ENCODE results near the gene ARHGAP26. TPM values are rescaled to one million over a fixed set of nuclear protein-coding genes. Genes with fewer than 3 reads are reported as not detected.
A peak's percentile ranks its signal among the peaks of the same experiment; 100 is the strongest.

Gene ARHGAP26
- total and polyA plus RNA-seq, 12 donors = 7.5 to 45.8 (median 37.2) TPM

DNA sequence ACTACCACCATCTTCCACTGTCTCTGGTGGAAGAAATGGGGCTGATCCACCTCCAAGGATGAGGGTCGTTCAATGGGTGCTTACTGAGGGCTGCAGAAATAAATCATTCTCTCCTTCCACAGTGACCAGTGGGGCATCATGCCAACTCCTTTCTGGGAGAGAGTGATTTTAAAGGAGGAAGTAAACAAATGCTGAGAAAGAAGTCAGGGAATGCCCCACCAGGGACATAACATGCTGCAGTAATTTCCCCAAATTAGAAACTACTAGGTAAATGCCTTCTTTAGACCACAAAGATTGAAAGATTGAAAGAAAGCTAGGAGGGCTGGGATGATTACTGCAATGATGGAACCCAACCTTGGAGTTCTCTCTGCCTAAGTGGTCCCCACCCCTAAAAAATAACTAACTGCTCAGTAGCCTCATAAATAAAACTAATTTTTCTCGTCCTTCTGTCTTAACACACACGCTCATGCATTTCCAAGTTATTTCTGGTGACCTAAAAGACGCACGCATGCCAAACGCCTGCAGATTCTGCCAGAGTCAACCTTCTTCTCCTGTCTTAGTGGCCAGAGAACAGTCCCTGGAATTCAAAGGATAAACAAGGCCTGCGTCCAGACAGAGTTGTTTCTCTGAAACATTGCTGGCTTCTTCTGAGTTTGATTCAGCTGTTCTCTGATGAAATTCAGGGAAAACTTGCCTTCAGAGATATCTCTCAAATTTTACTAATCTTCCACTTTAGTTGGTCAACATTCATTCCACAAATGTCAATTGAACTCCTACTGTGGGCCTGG is 383.3 kb downstream of the ARHGAP26 start:
- TF ChIP-seq, protein P1, sequence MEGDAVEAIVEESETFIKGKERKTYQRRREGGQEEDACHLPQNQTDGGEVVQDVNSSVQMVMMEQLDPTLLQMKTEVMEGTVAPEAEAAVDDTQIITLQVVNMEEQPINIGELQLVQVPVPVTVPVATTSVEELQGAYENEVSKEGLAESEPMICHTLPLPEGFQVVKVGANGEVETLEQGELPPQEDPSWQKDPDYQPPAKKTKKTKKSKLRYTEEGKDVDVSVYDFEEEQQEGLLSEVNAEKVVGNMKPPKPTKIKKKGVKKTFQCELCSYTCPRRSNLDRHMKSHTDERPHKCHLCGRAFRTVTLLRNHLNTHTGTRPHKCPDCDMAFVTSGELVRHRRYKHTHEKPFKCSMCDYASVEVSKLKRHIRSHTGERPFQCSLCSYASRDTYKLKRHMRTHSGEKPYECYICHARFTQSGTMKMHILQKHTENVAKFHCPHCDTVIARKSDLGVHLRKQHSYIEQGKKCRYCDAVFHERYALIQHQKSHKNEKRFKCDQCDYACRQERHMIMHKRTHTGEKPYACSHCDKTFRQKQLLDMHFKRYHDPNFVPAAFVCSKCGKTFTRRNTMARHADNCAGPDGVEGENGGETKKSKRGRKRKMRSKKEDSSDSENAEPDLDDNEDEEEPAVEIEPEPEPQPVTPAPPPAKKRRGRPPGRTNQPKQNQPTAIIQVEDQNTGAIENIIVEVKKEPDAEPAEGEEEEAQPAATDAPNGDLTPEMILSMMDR (IDR thresholded peaks at IDR 0.05) = no peak
- intact Hi-C loops (cut with DNase I) = no loop called here
- peaks cover 7 to 45% (median 37%) of the 10 kb centered on the region in 9 donors for H3K4me1 ChIP-seq

DNA sequence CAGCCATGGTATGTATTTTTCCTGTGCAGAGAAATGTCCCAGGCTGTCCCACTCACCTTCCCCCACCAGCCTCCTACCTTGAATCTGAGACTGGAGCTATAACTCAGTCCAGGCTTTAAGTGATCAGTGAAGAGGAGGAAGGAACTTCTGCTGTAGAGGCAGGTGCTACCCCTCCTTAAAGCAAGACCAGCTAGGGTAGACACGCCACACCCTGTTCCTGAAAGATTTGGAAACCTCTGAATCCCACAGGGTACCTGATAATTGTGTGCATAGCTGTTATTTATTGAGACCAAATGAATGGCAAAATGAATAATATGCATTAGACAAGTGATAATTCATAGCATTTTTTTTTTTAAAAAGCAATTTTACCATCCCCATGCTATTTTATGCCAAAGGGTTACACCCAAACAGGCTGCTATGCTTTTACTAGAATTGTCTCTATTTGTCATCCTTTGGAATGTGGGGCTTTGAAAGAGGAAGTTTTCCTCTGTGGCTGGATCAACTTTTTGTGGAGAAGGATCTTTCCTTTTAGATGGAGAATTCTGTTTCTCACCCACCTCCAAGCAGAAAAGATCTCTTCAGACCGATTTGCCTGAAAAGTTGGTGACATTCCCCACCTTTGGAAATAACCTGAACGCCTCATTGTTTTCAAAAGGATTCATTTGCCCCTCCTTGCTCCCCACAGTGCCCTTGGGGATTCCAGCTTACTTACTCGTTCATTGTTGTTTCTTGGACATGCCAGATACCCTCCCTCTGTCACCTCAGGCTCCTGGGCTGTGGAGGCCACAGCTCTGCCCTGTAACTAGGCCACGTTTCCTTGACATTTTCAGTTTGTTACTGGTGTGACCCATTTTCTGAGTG is 384.6 kb downstream of the ARHGAP26 start:
- Histone ChIP-seq H3K27me3 (no peaks in the 10 kb centered on the region), H3K9me3 (no peaks in the 10 kb centered on the region), H3K27ac (peak overlapping the region in 9 of 10 donors; percentile 43 to 73 (median 53)), H3K4me3 (no peak overlapping the region), H3K36me3 (peaks cover 0 to 27% (median 7%) of the 10 kb centered on the region in 9 donors), H3K4me1 (peaks cover 7 to 45% (median 37%) of the 10 kb centered on the region in 9 donors)
- intact Hi-C loops (cut with DNase I) = no loop called here
- no peak for DNase-seq
- WGBS, 2 donors = 68 to 80% methylated on average over 5 of the region's 5 CpGs
- ATAC-seq = peak in 1 of 8 donors; percentile 16
- TF ChIP-seq, protein P1 (IDR thresholded peaks at IDR 0.05) = no peak

More for the DNA sequence above, 383.3 kb downstream of the ARHGAP26 start:
- DNase-seq = peak; percentile 46 to 79
- no peaks in the 10 kb centered on the region for H3K27me3 ChIP-seq
- 59 to 63% methylated on average over 7 of the region's 7 CpGs for WGBS, 2 donors
- H3K9me3 ChIP-seq = no peaks in the 10 kb centered on the region
- H3K27ac ChIP-seq = peak overlapping the region in 8 of 10 donors; percentile 1 to 73 (median 54)
- H3K36me3 ChIP-seq = peaks cover 0 to 37% (median 7%) of the 10 kb centered on the region in 9 donors
- no peak overlapping the region for H3K4me3 ChIP-seq
- ATAC-seq = peak; percentile 73 to 89 (median 84)

DNA sequence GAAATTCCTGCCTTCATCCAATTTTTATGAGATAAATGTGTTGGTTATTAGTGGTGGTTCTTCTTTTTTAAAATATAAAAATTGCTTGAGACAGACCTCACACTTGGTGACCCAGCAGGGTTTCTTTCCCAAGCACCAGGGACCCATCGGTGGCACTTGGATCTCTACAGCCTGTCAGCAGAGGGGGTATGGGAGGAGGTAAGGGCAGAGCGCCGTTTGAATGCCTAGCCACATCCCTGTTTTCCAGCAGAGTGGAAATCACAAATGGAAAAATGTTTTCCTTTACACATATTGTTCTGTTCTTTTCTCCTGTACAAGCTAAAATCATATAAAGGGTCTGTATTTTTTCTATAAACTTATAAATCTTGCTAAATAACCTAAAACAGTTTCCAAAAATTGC is 385.3 kb downstream of the ARHGAP26 start:
- peaks cover 7 to 45% (median 37%) of the 10 kb centered on the region in 9 donors for H3K4me1 ChIP-seq
- H3K27ac ChIP-seq = peak overlapping the region in 8 of 10 donors; percentile 40 to 73 (median 51)
- intact Hi-C loops (cut with DNase I) = no loop called here
- peaks cover 0 to 20% (median under 1%) of the 10 kb centered on the region in 9 donors for H3K36me3 ChIP-seq
- WGBS, 2 donors = 56 to 60% methylated on average over 3 of the region's 3 CpGs
- no peak overlapping the region for H3K4me3 ChIP-seq
- ATAC-seq (no peak), DNase-seq (no peak)
- no peaks in the 10 kb centered on the region for H3K27me3 ChIP-seq
- H3K9me3 ChIP-seq = no peaks in the 10 kb centered on the region
- TF ChIP-seq, protein P1 (IDR thresholded peaks at IDR 0.05) = peak in 5 of 9 donors; percentile 6 to 35 (median 25)

DNA sequence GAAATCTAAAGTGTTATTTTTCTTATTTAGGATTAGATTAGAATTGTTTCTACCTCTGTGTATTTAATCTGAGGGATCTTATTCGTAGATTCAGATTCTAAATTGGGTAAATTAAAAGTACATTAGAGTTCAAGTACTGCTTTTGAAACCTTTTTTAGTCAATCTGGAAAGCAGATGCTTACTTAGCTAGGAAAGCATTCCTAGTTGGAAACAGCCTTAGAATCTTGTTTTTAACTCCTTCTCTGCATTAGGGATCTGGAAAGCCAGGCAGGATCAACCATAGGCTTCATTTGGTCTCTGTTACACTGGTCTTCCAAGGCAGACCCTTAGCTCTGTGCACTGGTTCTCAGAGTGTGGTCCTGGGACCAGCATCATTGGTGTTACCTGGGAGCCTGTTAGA is 385.9 kb downstream of the ARHGAP26 start:
- Histone ChIP-seq H3K9me3 (no peaks in the 10 kb centered on the region), H3K4me3 (no peak overlapping the region), H3K27me3 (no peaks in the 10 kb centered on the region), H3K27ac (peak overlapping the region in 3 of 10 donors; percentile 45 to 72 (median 65)), H3K4me1 (peaks cover 7 to 45% (median 38%) of the 10 kb centered on the region in 9 donors), H3K36me3 (peaks cover 0 to 15% (median 0%) of the 10 kb centered on the region in 9 donors)
- DNase-seq (no peak), ATAC-seq (no peak)
- WGBS, 2 donors = 49 to 54% methylated on average over 1 of the region's 1 CpG
- intact Hi-C loops (cut with DNase I) = no loop called here
- TF ChIP-seq, protein P1 (IDR thresholded peaks at IDR 0.05) = no peak

Measured in heart right ventricle (tissue), 16 donors.